H9 (cell line): ENCODE data around the gene CADPS. TPM values are rescaled to one million over a fixed set of nuclear protein-coding genes. Genes with fewer than 3 reads are reported as not detected.

Source experiments
- DNase-seq: peaks from one replicate; pipeline ENCODE4 v3.0.0-alpha.2; 2017
- H2AFZ ChIP-seq: one replicate; pipeline ENCODE4 v1.6.1; 2013; ENCODE audit warnings: mild to moderate bottlenecking, low read length, control low read depth, moderate library complexity
- H2AK5ac ChIP-seq: 2 replicates; pipeline ENCODE4 v1.6.1; 2013; ENCODE audit warnings: low read length, control low read depth, mixed read lengths; ENCODE audit not compliant: insufficient read length
- H2BK120ac ChIP-seq: one replicate; pipeline ENCODE4 v1.6.1; 2013; ENCODE audit warnings: low read depth, mild to moderate bottlenecking, low read length, control low read depth, inconsistent platforms; ENCODE audit not compliant: poor library complexity, severe bottlenecking
- H2BK12ac ChIP-seq: 2 replicates; pipeline ENCODE4 v1.6.1; 2013; ENCODE audit warnings: low read length, control low read depth, mixed read lengths, low read depth; ENCODE audit not compliant: insufficient read length
- H2BK15ac ChIP-seq: 2 replicates; pipeline ENCODE4 v1.6.1; 2013; ENCODE audit warnings: low read depth, low read length, control low read depth
- H2BK20ac ChIP-seq: one replicate; pipeline ENCODE4 v1.6.1; 2013; ENCODE audit warnings: low read depth, mild to moderate bottlenecking, low read length, control low read depth, inconsistent platforms; ENCODE audit not compliant: poor library complexity, severe bottlenecking
- H2BK5ac ChIP-seq: 2 replicates; pipeline ENCODE4 v1.6.1; 2013; ENCODE audit warnings: low read length, control low read depth, mixed read lengths; ENCODE audit not compliant: insufficient read length
- H3K14ac ChIP-seq: 2 replicates; pipeline ENCODE4 v1.6.1; 2013; ENCODE audit warnings: low read length, control low read depth; ENCODE audit not compliant: insufficient read depth
- H3K18ac ChIP-seq: 2 replicates; pipeline ENCODE4 v1.6.1; 2013; ENCODE audit warnings: low read depth, mild to moderate bottlenecking, mixed read lengths, low read length, control low read depth; ENCODE audit not compliant: insufficient read length
- H3K23ac ChIP-seq: 2 replicates; pipeline ENCODE4 v1.6.1; 2013; ENCODE audit warnings: low read length, control low read depth, mixed read lengths, low read depth; ENCODE audit not compliant: insufficient read length
- H3K23me2 ChIP-seq: 2 replicates; pipeline ENCODE4 v1.6.1; 2013; ENCODE audit warnings: low read depth, mild to moderate bottlenecking, mixed read lengths, low read length, control low read depth; ENCODE audit not compliant: insufficient read length, poor library complexity, severe bottlenecking
- H3K27ac ChIP-seq: 2 replicates; pipeline ENCODE4 v1.5.1; 2013; ENCODE audit warnings: low read length, control low read depth, mixed read lengths, low read depth; ENCODE audit not compliant: insufficient read length
- H3K27me3 ChIP-seq: 2 replicates; pipeline ENCODE4 v1.6.1; 2013; ENCODE audit warnings: low read length, control low read depth, inconsistent platforms; ENCODE audit not compliant: insufficient read depth
- H3K4ac ChIP-seq: 2 replicates; pipeline ENCODE4 v1.6.1; 2013; ENCODE audit warnings: low read depth, mild to moderate bottlenecking, control low read depth, inconsistent platforms, low read length, moderate library complexity
- H3K4me1 ChIP-seq: 2 replicates; pipeline ENCODE4 v1.6.1; 2013; ENCODE audit warnings: low read length, control low read depth, inconsistent platforms; ENCODE audit not compliant: insufficient read depth
- H3K4me2 ChIP-seq: 2 replicates; pipeline ENCODE4 v1.6.1; 2013; ENCODE audit warnings: low read length, control low read depth, mixed read lengths; ENCODE audit not compliant: insufficient read length, insufficient read depth
- H3K56ac ChIP-seq: 2 replicates; pipeline ENCODE4 v1.6.1; 2013; ENCODE audit warnings: low read depth, mild to moderate bottlenecking, mixed read lengths, low read length, control low read depth; ENCODE audit not compliant: insufficient read length
- H3K79me1 ChIP-seq: 2 replicates; pipeline ENCODE4 v1.6.1; 2013; ENCODE audit warnings: low read depth, mild to moderate bottlenecking, moderate library complexity, low read length, control low read depth, inconsistent platforms; ENCODE audit not compliant: insufficient read depth, poor library complexity, severe bottlenecking
- H3K79me2 ChIP-seq: 2 replicates; pipeline ENCODE4 v1.6.1; 2013; ENCODE audit warnings: low read length, control low read depth, inconsistent platforms; ENCODE audit not compliant: insufficient read depth
- H3K9ac ChIP-seq: 2 replicates; pipeline ENCODE4 v1.6.1; 2013; ENCODE audit warnings: low read length, control low read depth, mixed read lengths; ENCODE audit not compliant: insufficient read length; ENCODE audit errors: extremely low read depth
- H3K9me3 ChIP-seq: one replicate; pipeline ENCODE4 v1.6.1; 2013; ENCODE audit warnings: low read depth, low read length, inconsistent platforms; ENCODE audit not compliant: control insufficient read depth
- H3T11ph ChIP-seq: one replicate; pipeline ENCODE4 v1.6.1; 2013; ENCODE audit warnings: mild to moderate bottlenecking, low read length, control low read depth, inconsistent platforms
- H4K20me1 ChIP-seq: one replicate; pipeline ENCODE4 v1.6.1; 2013; ENCODE audit not compliant: control insufficient read depth, insufficient read length, insufficient read depth
- H4K5ac ChIP-seq: 2 replicates; pipeline ENCODE4 v1.6.1; 2013; ENCODE audit warnings: low read depth, mild to moderate bottlenecking, mixed read lengths, low read length, control low read depth; ENCODE audit not compliant: insufficient read length
- H4K8ac ChIP-seq: replicated peaks from 2 replicates; pipeline ENCODE4 v1.6.1; 2013; ENCODE audit warnings: low read length, control low read depth, mixed read lengths, low read depth; ENCODE audit not compliant: insufficient read length
- H4K91ac ChIP-seq: 2 replicates; pipeline ENCODE4 v1.6.1; 2013; ENCODE audit warnings: low read depth, mild to moderate bottlenecking, moderate library complexity, mixed read lengths, low read length, control low read depth; ENCODE audit not compliant: insufficient read length
- H3K27ac Mint-ChIP-seq, 3 experiments: 2 replicates in 2 of 3; 3 replicates in 1 of 3; pipeline ENCODE4 v1.8.0; 2020 to 2021; ENCODE audit warnings: mixed read lengths in 3 of 3, mild to moderate bottlenecking in 1 of 3, moderate library complexity in 1 of 3
- H3K27me3 Mint-ChIP-seq: 2 replicates; pipeline ENCODE4 v1.8.0; 2021; ENCODE audit warnings: low read depth, mild to moderate bottlenecking, moderate library complexity, mixed read lengths
- H3K36me3 Mint-ChIP-seq, 3 experiments: 2 replicates in 2 of 3; 3 replicates in 1 of 3; pipeline ENCODE4 v1.8.0; 2020 to 2021; ENCODE audit warnings: low read depth in 3 of 3, mixed read lengths in 3 of 3; ENCODE audit not compliant: insufficient read depth in 1 of 3
- H3K4me1 Mint-ChIP-seq, 2 experiments: 2 replicates each; pipeline ENCODE4 v1.8.0; 2020; ENCODE audit warnings: mixed read lengths in 2 of 2
- H3K4me3 Mint-ChIP-seq, 2 experiments: 2 replicates in 1 of 2; 3 replicates in 1 of 2; pipeline ENCODE4 v1.8.0; 2020 to 2021; ENCODE audit warnings: mild to moderate bottlenecking in 2 of 2, mixed read lengths in 2 of 2, moderate library complexity in 1 of 2
- H3K9me3 Mint-ChIP-seq, 2 experiments: 2 replicates in 1 of 2; 3 replicates in 1 of 2; pipeline ENCODE4 v1.8.0; 2020; ENCODE audit warnings: mild to moderate bottlenecking in 2 of 2, mixed read lengths in 2 of 2, moderate library complexity in 1 of 2
- WGBS: extraction: QIAGEN DNeasy Blood & Tissue Kit; methylation state at CpG from one replicate; pipeline ENCODE4 v1.1.7; 2013; ENCODE audit warnings: missing lambda C conversion rate, low lambda C conversion rate, mixed read lengths; ENCODE audit not compliant: insufficient read length; ENCODE audit errors: extremely low coverage; 5-methylcytosine and 5-hydroxymethylcytosine counted together
- total RNA-seq: library from RNA; stranded (reverse); gene quantifications from 2 replicates; pipeline ENCODE4 v1.2.1, GENCODE V29; 2021
- TF ChIP-seq, protein P1 (sequence below): fragments of 200-600 bp; sonication (generic); conservative IDR thresholded peaks from 3 replicates; pipeline ENCODE4 v1.8.0; 2021; ENCODE audit warnings: antibody characterized with exemption, mild to moderate bottlenecking

Gene CADPS
- total RNA-seq, 1 experiment from 2014 or later: 6.6 TPM

DNA sequence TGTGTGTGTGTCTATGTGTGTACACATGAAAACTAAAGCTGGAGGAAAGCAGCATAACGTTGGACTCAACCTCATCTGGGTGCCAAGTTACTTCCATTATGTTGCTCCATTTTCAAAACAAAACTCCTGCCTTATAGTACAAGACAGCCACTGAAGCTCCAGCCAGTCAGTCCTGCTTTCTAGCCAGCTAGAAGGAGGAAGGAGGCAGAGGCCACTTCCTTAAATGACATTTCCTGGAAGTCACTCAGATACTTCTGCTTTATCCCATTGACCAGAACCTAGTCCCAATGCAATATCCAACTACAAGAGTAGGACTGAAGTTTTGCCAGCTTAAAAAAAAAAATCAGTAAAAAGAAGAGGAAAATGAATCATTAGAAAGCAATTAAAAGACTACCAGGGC, 31.7 kb downstream of the CADPS start:
- Mint-ChIP-seq H3K4me1 (no peaks in the 10 kb centered on the region), H3K36me3 (peaks cover 0 to 1% (median 0%) of the 10 kb centered on the region in 3 experiments; a peak in 2 of 7 replicates), H3K27me3 (no peaks in the 10 kb centered on the region), H3K27ac (no peak overlapping the region), H3K9me3 (peaks cover 2 to 3% of the 10 kb centered on the region in 2 experiments; a peak in 4 of 5 replicates), H3K4me3 (no peak overlapping the region)
- Histone ChIP-seq H3K4ac (no peak overlapping the region), H3K56ac (no peak overlapping the region), H3K4me1 (no peaks in the 10 kb centered on the region), H2AK5ac (no peak overlapping the region), H2AFZ (no peak overlapping the region), H4K91ac (no peak overlapping the region), H3K18ac (no peak overlapping the region), H3K23ac (no peak overlapping the region), H2BK5ac (no peak overlapping the region), H3K23me2 (no peaks in the 10 kb centered on the region), H2BK15ac (no peak overlapping the region), H3K14ac (no peak overlapping the region), H3K4me2 (no peak overlapping the region), H2BK120ac (no peak overlapping the region), H4K8ac (no peak overlapping the region), H2BK12ac (no peak overlapping the region), H2BK20ac (no peak overlapping the region), H3K79me1 (no peaks in the 10 kb centered on the region), H3K27ac (no peak overlapping the region), H3K27me3 (no peaks in the 10 kb centered on the region), H4K5ac (no peak overlapping the region), H3T11ph (no peak overlapping the region), H3K79me2 (no peaks in the 10 kb centered on the region), H3K9me3 (no peaks in the 10 kb centered on the region), H4K20me1 (no peaks in the 10 kb centered on the region), H3K9ac (no peak overlapping the region)
- TF ChIP-seq, protein P1, sequence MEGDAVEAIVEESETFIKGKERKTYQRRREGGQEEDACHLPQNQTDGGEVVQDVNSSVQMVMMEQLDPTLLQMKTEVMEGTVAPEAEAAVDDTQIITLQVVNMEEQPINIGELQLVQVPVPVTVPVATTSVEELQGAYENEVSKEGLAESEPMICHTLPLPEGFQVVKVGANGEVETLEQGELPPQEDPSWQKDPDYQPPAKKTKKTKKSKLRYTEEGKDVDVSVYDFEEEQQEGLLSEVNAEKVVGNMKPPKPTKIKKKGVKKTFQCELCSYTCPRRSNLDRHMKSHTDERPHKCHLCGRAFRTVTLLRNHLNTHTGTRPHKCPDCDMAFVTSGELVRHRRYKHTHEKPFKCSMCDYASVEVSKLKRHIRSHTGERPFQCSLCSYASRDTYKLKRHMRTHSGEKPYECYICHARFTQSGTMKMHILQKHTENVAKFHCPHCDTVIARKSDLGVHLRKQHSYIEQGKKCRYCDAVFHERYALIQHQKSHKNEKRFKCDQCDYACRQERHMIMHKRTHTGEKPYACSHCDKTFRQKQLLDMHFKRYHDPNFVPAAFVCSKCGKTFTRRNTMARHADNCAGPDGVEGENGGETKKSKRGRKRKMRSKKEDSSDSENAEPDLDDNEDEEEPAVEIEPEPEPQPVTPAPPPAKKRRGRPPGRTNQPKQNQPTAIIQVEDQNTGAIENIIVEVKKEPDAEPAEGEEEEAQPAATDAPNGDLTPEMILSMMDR: no peak
- no peak for DNase-seq
- no CpG with 5 or more reads among the region's 1 CpG for WGBS
